ENCODE results near the gene CAMTA1. TPM values are rescaled to one million over a fixed set of nuclear protein-coding genes. Genes with fewer than 3 reads are reported as not detected.

CAMTA1 gene
- total RNA-seq, 4 donors from 2014 or later: 57.4 to 88.3 (median 62.1) TPM

DNA sequence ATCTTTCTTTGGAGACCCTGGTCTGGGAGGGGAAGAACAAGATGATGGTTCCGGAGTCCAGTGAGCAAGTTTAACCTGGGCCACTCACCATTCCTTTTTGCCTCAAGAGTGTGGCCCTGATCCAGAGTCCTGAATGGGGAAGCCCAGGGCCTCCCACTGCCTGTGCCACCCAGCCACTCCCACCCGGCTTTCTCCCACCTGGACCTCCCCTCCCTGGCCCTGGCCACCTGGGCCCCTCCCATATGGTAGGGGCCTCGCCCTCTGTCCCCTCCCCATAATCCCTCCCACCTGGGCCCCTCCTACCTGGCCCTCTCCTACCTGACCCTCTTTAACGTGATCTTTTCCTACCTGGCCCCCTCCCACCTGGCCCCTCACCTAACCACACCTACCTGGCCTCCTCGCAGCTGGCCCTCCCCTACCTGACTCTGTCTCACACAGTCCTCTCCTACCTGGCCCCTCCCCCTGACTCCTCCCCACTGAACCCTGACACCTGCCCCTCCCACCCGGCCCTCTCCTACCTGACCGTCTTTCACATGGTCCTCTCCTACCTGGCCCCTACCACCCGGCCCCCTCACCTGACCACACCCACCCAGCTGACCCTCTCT, 765.1 kb downstream of the CAMTA1 start:
- Histone ChIP-seq H3K36me3 (no peaks in the 10 kb centered on the region), H3K27ac (peak overlapping the region in 3 of 4 donors; percentile 40 to 85 (median 69)), H3K27me3 (no peaks in the 10 kb centered on the region), H3K9me3 (no peaks in the 10 kb centered on the region), H3K4me3 (peak overlapping the region in 1 of 4 donors; percentile 8), H3K4me1 (peaks cover 0 to 20% (median 1%) of the 10 kb centered on the region in 4 donors)
- peak in 2 of 3 donors; percentile 83 to 86 for DNase-seq
- TF ChIP-seq, protein P1, sequence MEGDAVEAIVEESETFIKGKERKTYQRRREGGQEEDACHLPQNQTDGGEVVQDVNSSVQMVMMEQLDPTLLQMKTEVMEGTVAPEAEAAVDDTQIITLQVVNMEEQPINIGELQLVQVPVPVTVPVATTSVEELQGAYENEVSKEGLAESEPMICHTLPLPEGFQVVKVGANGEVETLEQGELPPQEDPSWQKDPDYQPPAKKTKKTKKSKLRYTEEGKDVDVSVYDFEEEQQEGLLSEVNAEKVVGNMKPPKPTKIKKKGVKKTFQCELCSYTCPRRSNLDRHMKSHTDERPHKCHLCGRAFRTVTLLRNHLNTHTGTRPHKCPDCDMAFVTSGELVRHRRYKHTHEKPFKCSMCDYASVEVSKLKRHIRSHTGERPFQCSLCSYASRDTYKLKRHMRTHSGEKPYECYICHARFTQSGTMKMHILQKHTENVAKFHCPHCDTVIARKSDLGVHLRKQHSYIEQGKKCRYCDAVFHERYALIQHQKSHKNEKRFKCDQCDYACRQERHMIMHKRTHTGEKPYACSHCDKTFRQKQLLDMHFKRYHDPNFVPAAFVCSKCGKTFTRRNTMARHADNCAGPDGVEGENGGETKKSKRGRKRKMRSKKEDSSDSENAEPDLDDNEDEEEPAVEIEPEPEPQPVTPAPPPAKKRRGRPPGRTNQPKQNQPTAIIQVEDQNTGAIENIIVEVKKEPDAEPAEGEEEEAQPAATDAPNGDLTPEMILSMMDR (IDR thresholded peaks at IDR 0.05): no peak
- peak in 1 of 2 donors; percentile 17 for TF ChIP-seq POLR2A (IDR thresholded peaks at IDR 0.05)

GRCh38 chr1:7550981-7551380, 765.7 kb downstream of the CAMTA1 start:
- H3K9me3 ChIP-seq: no peaks in the 10 kb centered on the region
- H3K4me1 ChIP-seq: peaks cover 0 to 20% (median 1%) of the 10 kb centered on the region in 4 donors
- H3K4me3 ChIP-seq: no peak overlapping the region
- TF ChIP-seq, protein P1 (IDR thresholded peaks at IDR 0.05): no peak
- TF ChIP-seq POLR2A (IDR thresholded peaks at IDR 0.05): no peak
- no peaks in the 10 kb centered on the region for H3K36me3 ChIP-seq
- H3K27me3 ChIP-seq: no peaks in the 10 kb centered on the region
- DNase-seq: peak in 2 of 3 donors; percentile 80 to 82
- H3K27ac ChIP-seq: peak overlapping the region in 3 of 4 donors; percentile 40 to 85 (median 69)

DNA sequence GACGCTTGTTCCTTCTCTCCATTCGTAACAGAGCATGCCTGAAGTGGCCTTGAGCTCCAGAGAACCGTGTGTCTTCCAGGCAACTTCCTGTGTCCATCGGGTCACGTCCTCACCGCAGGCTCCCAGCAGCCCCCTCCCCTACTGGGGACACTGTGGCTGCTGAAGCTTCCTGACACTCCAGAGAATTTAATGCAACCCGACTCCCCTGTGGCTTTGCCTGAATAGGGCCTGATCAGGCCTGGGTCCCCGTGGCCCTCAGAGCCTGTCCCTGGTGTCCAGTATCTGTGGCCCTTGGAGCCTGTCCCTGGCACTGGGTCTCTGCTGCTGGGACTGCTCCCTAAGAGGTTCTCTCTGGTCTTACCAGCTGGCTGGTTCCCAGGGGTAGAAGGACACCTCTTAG, 766.2 kb downstream of the CAMTA1 start:
- H3K27ac ChIP-seq: peak overlapping the region in 2 of 4 donors; percentile 69 to 85
- TF ChIP-seq POLR2A (IDR thresholded peaks at IDR 0.05): no peak
- TF ChIP-seq, protein P1 (IDR thresholded peaks at IDR 0.05): no peak
- no peak for DNase-seq

GRCh38 chr1:7552402-7552801, 767.1 kb downstream of the CAMTA1 start:
- Histone ChIP-seq H3K4me3 (no peak overlapping the region), H3K27ac (no peak overlapping the region), H3K36me3 (no peaks in the 10 kb centered on the region), H3K27me3 (no peaks in the 10 kb centered on the region), H3K9me3 (no peaks in the 10 kb centered on the region), H3K4me1 (peaks cover 0 to 20% (median 1%) of the 10 kb centered on the region in 4 donors)
- DNase-seq: peak in 1 of 3 donors; percentile 37
- TF ChIP-seq POLR2A (IDR thresholded peaks at IDR 0.05): no peak
- TF ChIP-seq, protein P1 (IDR thresholded peaks at IDR 0.05): no peak

More for the DNA sequence above, 766.2 kb downstream of the CAMTA1 start:
- Histone ChIP-seq H3K4me1 (peaks cover 0 to 20% (median 1%) of the 10 kb centered on the region in 4 donors), H3K9me3 (no peaks in the 10 kb centered on the region), H3K27me3 (no peaks in the 10 kb centered on the region), H3K4me3 (no peak overlapping the region), H3K36me3 (no peaks in the 10 kb centered on the region)

- H3K9me3 ChIP-seq: no peaks in the 10 kb centered on the region
- TF ChIP-seq, protein P1 (IDR thresholded peaks at IDR 0.05): no peak
- no peak for TF ChIP-seq POLR2A (IDR thresholded peaks at IDR 0.05)
- no peaks in the 10 kb centered on the region for H3K36me3 ChIP-seq
- no peak for DNase-seq
- H3K27me3 ChIP-seq: no peaks in the 10 kb centered on the region
- H3K4me1 ChIP-seq: peaks cover 0 to 20% (median 1%) of the 10 kb centered on the region in 4 donors
- no peak overlapping the region for H3K27ac ChIP-seq
- H3K4me3 ChIP-seq: no peak overlapping the region
These were observed 767.9 kb downstream of the CAMTA1 start for GRCh38 chr1:7553042-7553690.
